HG03139 (cell line): ENCODE data around the gene TUNAR.

Experiments used
- ATAC-seq: cut with Tn5 transposase; IDR thresholded peaks from one replicate; pipeline ENCODE4 v1.9.1; 2021; ENCODE audit not compliant: unreplicated experiment

Gene TUNAR

GRCh38 chr14:95876761-95877538, at the start of gene TUNAR:
TUNAR (plus strand) TSS chr14:95876832.
- no peak for ATAC-seq

GRCh38 chr14:95828649-95829265, 47.9 kb upstream of the TUNAR start:
- no peak for ATAC-seq

GRCh38 chr14:95829321-95829720, 47.3 kb upstream of the TUNAR start:
- no peak for ATAC-seq

GRCh38 chr14:95830386-95830785, 46.2 kb upstream of the TUNAR start:
- ATAC-seq, result no peak

- ATAC-seq, result no peak
Measured at GRCh38 chr14:95831041-95831440, 45.6 kb upstream of the TUNAR start.

- no peak for ATAC-seq
Measured at GRCh38 chr14:95831468-95831867, 45.2 kb upstream of the TUNAR start.

GRCh38 chr14:95832012-95832411, 44.6 kb upstream of the TUNAR start:
- ATAC-seq, result no peak

GRCh38 chr14:95833429-95833828, 43.2 kb upstream of the TUNAR start:
- ATAC-seq, result no peak

- ATAC-seq, result no peak
Measured at GRCh38 chr14:95834496-95834895, 42.1 kb upstream of the TUNAR start.

- no peak for ATAC-seq
Measured at GRCh38 chr14:95835121-95835730, 41.4 kb upstream of the TUNAR start.

- no peak for ATAC-seq
Measured at GRCh38 chr14:95838862-95839261, 37.8 kb upstream of the TUNAR start.

GRCh38 chr14:95840094-95840700, 36.4 kb upstream of the TUNAR start:
- no peak for ATAC-seq

- ATAC-seq, result no peak
Measured at GRCh38 chr14:95841668-95842067, 35.0 kb upstream of the TUNAR start.

GRCh38 chr14:95849761-95850160, 26.9 kb upstream of the TUNAR start:
- no peak for ATAC-seq

- ATAC-seq, result no peak
Measured at GRCh38 chr14:95850429-95850828, 26.2 kb upstream of the TUNAR start.

- ATAC-seq, result no peak
Measured at GRCh38 chr14:95855606-95856005, 21.0 kb upstream of the TUNAR start.

GRCh38 chr14:95857275-95857674, 19.4 kb upstream of the TUNAR start:
- no peak for ATAC-seq

- ATAC-seq, result no peak
Measured at GRCh38 chr14:95858893-95859292, 17.7 kb upstream of the TUNAR start.

GRCh38 chr14:95862243-95862642, 14.4 kb upstream of the TUNAR start:
- ATAC-seq, result no peak

- no peak for ATAC-seq
Measured at GRCh38 chr14:95863295-95863694, 13.3 kb upstream of the TUNAR start.

GRCh38 chr14:95869776-95870175, 6.9 kb upstream of the TUNAR start:
- no peak for ATAC-seq

- ATAC-seq, result no peak
Measured at GRCh38 chr14:95870772-95871171, 5.9 kb upstream of the TUNAR start.
